Neuron (in vitro differentiated cells): ENCODE results near the gene COX7B2.
A peak's percentile ranks its signal among the peaks of the same experiment; 100 is the strongest.

Experiments used
- H2AFZ ChIP-seq: one replicate; pipeline ENCODE4 v1.6.1; 2013; ENCODE audit warnings: low read depth, mild to moderate bottlenecking, inconsistent platforms, low read length, moderate library complexity
- H3K27me3 ChIP-seq: one replicate; pipeline ENCODE4 v1.6.1; 2013; ENCODE audit warnings: low read length; ENCODE audit not compliant: insufficient read depth
- H3K36me3 ChIP-seq: one replicate; pipeline ENCODE4 v1.6.1; 2013; ENCODE audit warnings: low read length; ENCODE audit not compliant: insufficient read depth
- H3K4me1 ChIP-seq: one replicate; pipeline ENCODE4 v1.6.1; 2013; ENCODE audit warnings: low read length; ENCODE audit not compliant: insufficient read depth
- H3K4me3 ChIP-seq: 2 replicates; pipeline ENCODE4 v1.5.1; 2013; ENCODE audit warnings: mild to moderate bottlenecking, low read length, moderate library complexity
- H3K9me3 ChIP-seq: one replicate; pipeline ENCODE4 v1.6.1; 2013; ENCODE audit warnings: low read length

COX7B2 gene

GRCh38 chr4:46909078-46909477 lies at the start of gene COX7B2:
Gene COX7B2 (minus strand): TSS chr4:46909245. CDS start chr4:46735192, 174,053 bp downstream.
- Histone ChIP-seq H3K4me1 (no peaks in the 10 kb centered on the region), H3K36me3 (no peaks in the 10 kb centered on the region), H3K9me3 (no peaks in the 10 kb centered on the region), H3K4me3 (no peak within 1 kb of the TSS), H2AFZ (no peak within 1 kb of the TSS), H3K27me3 (no peaks in the 10 kb centered on the region)

GRCh38 chr4:46956451-46956850 lies 47.4 kb upstream of the COX7B2 start:
- H3K27me3 ChIP-seq = peaks cover 2% of the 10 kb centered on the region
- no peaks in the 10 kb centered on the region for H3K9me3 ChIP-seq
- no peak overlapping the region for H2AFZ ChIP-seq
- H3K4me3 ChIP-seq = no peak overlapping the region
- no peaks in the 10 kb centered on the region for H3K36me3 ChIP-seq
- no peaks in the 10 kb centered on the region for H3K4me1 ChIP-seq

- H3K9me3 ChIP-seq = no peaks in the 10 kb centered on the region
Measured at GRCh38 chr4:46955601-46956000, 46.6 kb upstream of the COX7B2 start.

GRCh38 chr4:46954643-46955042 lies 45.6 kb upstream of the COX7B2 start:
- Histone ChIP-seq H3K9me3 (no peaks in the 10 kb centered on the region), H3K4me1 (no peaks in the 10 kb centered on the region), H2AFZ (no peak overlapping the region), H3K4me3 (no peak overlapping the region), H3K27me3 (peaks cover 2% of the 10 kb centered on the region), H3K36me3 (no peaks in the 10 kb centered on the region)

More at GRCh38 chr4:46955601-46956000, 46.6 kb upstream of the COX7B2 start:
- no peaks in the 10 kb centered on the region for H3K36me3 ChIP-seq
- H3K4me1 ChIP-seq = no peaks in the 10 kb centered on the region
- no peak overlapping the region for H2AFZ ChIP-seq
- peaks cover 2% of the 10 kb centered on the region for H3K27me3 ChIP-seq
- H3K4me3 ChIP-seq = no peak overlapping the region

- Histone ChIP-seq H3K9me3 (no peaks in the 10 kb centered on the region), H3K36me3 (no peaks in the 10 kb centered on the region), H3K4me1 (no peaks in the 10 kb centered on the region), H3K27me3 (peaks cover 2% of the 10 kb centered on the region), H3K4me3 (no peak overlapping the region), H2AFZ (no peak overlapping the region)
Measured at GRCh38 chr4:46953564-46953963, 44.5 kb upstream of the COX7B2 start.

GRCh38 chr4:46952451-46952850 lies 43.4 kb upstream of the COX7B2 start:
- H3K36me3 ChIP-seq = no peaks in the 10 kb centered on the region
- no peak overlapping the region for H2AFZ ChIP-seq
- no peak overlapping the region for H3K4me3 ChIP-seq
- H3K4me1 ChIP-seq = peaks cover 4% of the 10 kb centered on the region
- no peaks in the 10 kb centered on the region for H3K9me3 ChIP-seq
- peaks cover 2% of the 10 kb centered on the region for H3K27me3 ChIP-seq

GRCh38 chr4:46950826-46951225 lies 41.8 kb upstream of the COX7B2 start:
- Histone ChIP-seq H3K27me3 (peaks cover 2% of the 10 kb centered on the region), H3K36me3 (no peaks in the 10 kb centered on the region), H2AFZ (no peak overlapping the region), H3K4me1 (peaks cover 16% of the 10 kb centered on the region), H3K4me3 (no peak overlapping the region), H3K9me3 (no peaks in the 10 kb centered on the region)

- Histone ChIP-seq H3K27me3 (no peaks in the 10 kb centered on the region), H2AFZ (no peak overlapping the region), H3K9me3 (no peaks in the 10 kb centered on the region), H3K4me1 (peaks cover 16% of the 10 kb centered on the region), H3K4me3 (no peak overlapping the region), H3K36me3 (no peaks in the 10 kb centered on the region)
Measured at GRCh38 chr4:46949822-46950221, 40.8 kb upstream of the COX7B2 start.

GRCh38 chr4:46947541-46947940 lies 38.5 kb upstream of the COX7B2 start:
- Histone ChIP-seq H3K4me3 (no peak overlapping the region), H3K36me3 (no peaks in the 10 kb centered on the region), H3K9me3 (no peaks in the 10 kb centered on the region), H3K4me1 (peaks cover 16% of the 10 kb centered on the region), H2AFZ (peak overlapping the region; percentile 24), H3K27me3 (no peaks in the 10 kb centered on the region)

GRCh38 chr4:46946919-46947536 lies 38.0 kb upstream of the COX7B2 start:
- Histone ChIP-seq H3K4me3 (no peak overlapping the region), H3K36me3 (no peaks in the 10 kb centered on the region), H3K27me3 (no peaks in the 10 kb centered on the region), H3K9me3 (no peaks in the 10 kb centered on the region), H2AFZ (peak overlapping the region; percentile 24), H3K4me1 (peaks cover 16% of the 10 kb centered on the region)

- Histone ChIP-seq H3K9me3 (no peaks in the 10 kb centered on the region), H3K4me3 (no peak overlapping the region), H2AFZ (no peak overlapping the region), H3K36me3 (no peaks in the 10 kb centered on the region), H3K4me1 (peaks cover 16% of the 10 kb centered on the region), H3K27me3 (no peaks in the 10 kb centered on the region)
Measured at GRCh38 chr4:46945062-46945461, 36.0 kb upstream of the COX7B2 start.

GRCh38 chr4:46944345-46944744 lies 35.3 kb upstream of the COX7B2 start:
- Histone ChIP-seq H3K4me1 (peaks cover 16% of the 10 kb centered on the region), H3K9me3 (no peaks in the 10 kb centered on the region), H3K27me3 (no peaks in the 10 kb centered on the region), H3K4me3 (no peak overlapping the region), H3K36me3 (no peaks in the 10 kb centered on the region), H2AFZ (no peak overlapping the region)

GRCh38 chr4:46937493-46937892 lies 28.4 kb upstream of the COX7B2 start:
- Histone ChIP-seq H3K9me3 (no peaks in the 10 kb centered on the region), H3K4me3 (no peak overlapping the region), H3K27me3 (no peaks in the 10 kb centered on the region), H3K36me3 (no peaks in the 10 kb centered on the region), H2AFZ (no peak overlapping the region), H3K4me1 (no peaks in the 10 kb centered on the region)

- Histone ChIP-seq H3K36me3 (no peaks in the 10 kb centered on the region), H2AFZ (no peak overlapping the region), H3K9me3 (no peaks in the 10 kb centered on the region), H3K4me1 (no peaks in the 10 kb centered on the region), H3K4me3 (no peak overlapping the region), H3K27me3 (no peaks in the 10 kb centered on the region)
Measured at GRCh38 chr4:46934726-46935125, 25.7 kb upstream of the COX7B2 start.
